Stimulated activated CD8-positive, alpha-beta memory T cell treated with anti-CD3 and anti-CD28 coated beads, Interleukin-15, amount 100 ng/mL, for 24 hours (primary cell): ENCODE results near the gene TACR2.
A peak's percentile ranks its signal among the peaks of the same experiment; 100 is the strongest.

ENCODE experiments used
- DNase-seq: peaks from one replicate; pipeline ENCODE4 v3.0.0-alpha.2; 2020; ENCODE audit warnings: low read depth

TACR2 gene

DNA sequence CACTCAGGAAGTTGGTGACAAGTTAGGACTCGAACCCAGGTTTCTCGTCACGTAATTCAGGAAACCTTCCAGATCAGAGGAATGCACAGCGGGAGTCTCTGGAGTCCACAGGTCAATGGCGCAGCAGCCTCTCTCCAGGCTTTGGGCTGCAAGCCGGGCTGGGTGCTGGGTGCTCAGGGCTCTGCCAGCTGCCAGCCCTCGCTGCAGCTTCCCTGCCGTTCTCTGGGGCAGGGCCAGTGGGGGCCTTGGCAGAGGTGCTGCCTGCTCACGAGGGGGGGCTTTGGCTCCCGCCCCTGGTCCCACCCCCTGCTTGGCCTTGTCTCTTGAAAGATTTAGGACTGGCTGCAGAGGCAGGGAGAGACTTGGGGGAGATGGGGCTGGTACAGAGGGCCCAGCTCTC, at the start of gene TACR2:
TSS of gene TACR2 (minus strand) at position 224 of the 400 bp plus-strand sequence. CDS start 595 bp downstream, outside the sequence.
- DNase-seq: no peak

DNA sequence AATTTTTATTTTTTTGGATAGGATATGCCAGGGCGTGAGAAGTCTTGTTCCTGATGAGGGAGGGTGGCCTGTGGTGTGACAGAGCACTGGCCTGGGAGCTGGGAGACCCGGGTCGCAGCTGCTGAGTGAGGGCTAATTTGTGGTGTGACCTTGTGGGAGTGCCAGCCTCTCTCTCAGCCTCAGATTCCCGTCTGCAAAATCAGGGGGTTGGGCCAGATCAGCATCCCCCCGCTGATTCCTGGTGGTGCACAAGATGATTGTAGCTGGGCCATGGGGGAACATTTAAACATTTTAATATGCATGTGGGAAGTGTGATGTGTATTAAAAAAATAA, 49.4 kb upstream of the TACR2 start:
- DNase-seq: no peak

DNA sequence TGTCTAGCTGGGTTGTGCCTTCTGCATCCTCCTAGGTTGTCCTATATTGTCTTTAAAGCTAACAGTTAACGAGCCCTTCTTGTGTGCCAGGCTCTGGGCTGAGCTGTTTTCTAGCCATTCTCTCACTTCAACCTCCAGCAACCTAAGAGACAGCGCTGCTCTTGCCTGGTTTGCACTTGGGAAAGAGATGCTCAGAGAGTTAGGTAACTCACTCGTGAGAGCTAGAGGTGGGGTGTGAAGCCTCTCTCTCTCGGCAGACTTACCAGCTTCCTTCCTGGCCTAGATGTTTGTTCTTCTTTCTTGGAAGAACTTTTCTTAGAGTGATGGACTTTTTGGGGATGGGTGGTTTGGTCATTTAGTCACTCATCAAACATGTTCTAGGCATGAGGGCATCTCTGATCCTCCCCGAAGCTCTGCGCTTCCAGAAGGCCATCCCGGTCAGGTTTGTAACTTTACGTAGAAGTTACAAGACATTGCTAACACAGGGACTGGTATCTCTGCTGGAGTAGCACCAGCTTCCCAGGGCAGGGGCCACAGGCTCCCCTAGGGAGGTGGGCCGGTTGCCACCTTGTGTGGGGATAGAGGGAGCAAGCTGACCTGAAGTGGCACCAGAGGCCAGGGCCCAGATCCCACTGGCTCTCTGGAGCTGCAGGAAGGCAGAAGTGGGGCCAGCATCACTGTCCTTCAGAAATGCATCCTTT, 48.9 kb upstream of the TACR2 start:
- no peak for DNase-seq

DNA sequence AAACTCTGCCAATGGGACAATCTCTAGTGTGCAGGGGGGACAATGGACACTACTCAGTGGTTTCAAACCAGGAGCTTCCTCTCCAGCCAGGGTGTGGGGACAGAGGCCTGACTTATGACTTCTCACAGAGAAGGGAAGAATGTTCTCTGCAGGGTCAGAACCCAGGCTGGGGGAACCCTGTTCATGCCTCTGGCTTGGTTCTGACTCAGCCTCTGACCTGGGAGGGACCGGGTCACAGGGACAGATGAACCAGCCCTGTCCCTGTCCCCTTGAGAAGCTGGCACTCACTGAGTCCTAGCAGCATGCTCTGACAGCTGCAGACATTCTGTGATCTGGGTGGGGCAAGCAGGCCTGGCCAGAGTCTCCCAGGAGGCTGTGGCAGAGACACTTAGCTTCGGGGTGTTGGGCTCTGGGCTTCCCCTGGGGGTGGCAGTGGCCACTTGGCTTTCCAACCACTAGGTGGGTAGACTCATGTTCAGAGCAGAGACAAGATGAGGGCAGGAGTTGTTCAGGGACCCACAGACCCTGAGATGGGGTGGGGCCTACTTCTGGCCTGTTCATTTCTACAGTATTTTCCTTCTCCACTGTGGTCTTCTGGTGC, 48.2 kb upstream of the TACR2 start:
- DNase-seq: no peak

DNA sequence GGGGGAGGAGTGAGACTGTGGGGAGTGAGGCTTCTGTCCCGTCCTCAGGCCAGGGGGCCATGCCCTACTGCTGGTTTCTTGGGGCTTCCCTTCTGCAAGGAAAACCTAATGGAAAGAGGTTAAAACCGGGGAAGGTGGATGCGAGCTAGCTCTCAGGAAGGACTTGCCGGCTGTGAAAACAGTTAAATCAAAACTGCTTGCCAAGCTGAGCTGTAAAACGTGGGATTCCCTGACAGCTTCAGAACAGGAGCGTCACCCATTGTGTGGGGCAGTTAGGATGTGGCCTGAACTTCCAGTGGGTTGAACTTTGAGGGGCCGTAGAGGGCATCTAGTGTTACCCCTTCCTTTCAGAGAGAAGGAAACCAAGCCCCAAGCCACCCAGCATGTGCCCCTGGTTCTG, 47.7 kb upstream of the TACR2 start:
- no peak for DNase-seq

DNA sequence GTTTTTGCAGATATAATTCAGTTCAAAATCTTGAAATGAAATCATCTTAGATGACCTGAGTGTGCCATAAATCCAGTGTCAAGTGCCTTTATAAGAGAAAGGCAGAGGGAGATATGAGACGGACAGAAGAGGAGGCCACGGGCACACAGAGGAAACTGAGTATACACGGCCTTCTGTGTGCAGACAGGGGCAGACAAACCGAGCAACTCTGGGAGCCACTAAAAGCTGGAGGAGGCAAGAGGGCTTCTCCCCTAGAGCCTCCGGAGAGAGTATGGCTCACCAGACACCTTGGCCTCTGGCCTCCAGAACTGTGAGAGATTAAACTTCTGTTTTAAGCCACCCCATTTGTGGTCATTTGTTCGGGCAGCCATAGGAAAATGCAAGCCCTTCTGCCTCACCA, 47.2 kb upstream of the TACR2 start:
- no peak for DNase-seq

DNA sequence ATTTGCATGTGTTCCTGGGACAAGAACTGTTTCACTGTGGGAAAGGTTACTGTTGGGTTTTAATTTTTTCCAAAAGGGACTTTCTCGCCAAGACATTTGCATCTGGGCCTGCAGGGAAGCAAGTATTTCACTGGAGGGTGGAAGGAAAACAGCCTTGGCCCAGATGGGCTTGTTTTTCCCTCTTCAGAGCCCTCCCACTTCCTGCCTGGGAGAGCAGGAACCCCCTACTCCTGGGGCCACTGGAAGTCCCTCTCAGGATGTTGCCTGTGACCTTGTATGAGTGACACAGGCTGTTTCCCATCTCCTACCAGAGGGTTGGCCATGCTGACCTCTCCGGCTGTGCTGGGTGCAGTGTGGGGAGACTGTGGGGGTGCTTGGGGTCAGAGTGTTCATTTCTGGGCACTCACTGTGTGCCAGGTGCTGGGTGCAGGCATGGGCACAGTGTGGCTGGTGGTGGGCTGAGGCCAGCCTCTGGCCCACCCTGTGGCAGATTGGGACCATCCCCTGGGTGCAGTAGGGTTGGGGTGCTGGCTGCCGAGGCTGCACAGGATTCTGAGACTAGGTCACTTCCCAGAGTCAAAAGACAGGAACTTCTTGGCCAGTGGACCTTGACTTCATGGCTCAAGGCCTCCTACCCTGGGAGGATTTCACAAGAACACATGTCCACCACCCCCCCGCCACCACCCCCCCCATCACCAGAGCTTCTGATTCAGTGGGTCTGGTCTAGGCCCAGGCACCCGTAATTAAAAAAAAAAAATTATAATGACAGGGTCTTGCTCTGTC, 44.7 kb upstream of the TACR2 start:
- DNase-seq: no peak

DNA sequence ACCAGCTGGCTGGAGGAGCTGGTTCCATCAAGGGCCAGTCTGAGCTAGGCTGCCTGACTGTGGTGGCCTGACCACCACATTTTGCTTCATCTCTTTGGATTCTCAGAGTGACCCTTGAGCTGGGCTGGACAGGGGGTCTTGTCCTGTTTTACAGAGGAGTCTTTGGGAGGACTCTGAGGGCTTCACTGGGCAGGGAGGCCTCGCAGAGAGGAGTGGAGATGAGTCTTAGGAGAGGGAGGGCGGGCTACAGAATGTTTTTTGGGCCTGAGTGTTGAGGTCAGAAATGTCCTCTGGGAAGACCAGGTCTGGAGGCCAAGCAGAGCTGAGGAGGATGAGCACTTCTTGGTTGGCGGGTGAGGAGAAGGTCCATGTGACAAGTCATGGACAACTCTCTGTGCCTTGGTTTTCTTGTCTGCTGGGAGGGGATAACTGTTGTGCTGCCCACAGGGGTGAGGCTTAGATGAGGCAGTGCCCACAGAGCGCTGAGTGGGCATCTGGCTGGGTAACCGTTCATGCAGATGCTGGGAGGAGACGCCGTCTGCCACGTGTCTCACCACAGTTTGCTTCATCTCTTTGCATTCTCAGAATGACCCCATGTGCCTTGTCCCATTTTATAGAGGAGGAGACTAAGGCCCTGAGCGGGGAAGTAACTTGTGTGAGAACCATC, 44.0 kb upstream of the TACR2 start:
- DNase-seq: no peak

DNA sequence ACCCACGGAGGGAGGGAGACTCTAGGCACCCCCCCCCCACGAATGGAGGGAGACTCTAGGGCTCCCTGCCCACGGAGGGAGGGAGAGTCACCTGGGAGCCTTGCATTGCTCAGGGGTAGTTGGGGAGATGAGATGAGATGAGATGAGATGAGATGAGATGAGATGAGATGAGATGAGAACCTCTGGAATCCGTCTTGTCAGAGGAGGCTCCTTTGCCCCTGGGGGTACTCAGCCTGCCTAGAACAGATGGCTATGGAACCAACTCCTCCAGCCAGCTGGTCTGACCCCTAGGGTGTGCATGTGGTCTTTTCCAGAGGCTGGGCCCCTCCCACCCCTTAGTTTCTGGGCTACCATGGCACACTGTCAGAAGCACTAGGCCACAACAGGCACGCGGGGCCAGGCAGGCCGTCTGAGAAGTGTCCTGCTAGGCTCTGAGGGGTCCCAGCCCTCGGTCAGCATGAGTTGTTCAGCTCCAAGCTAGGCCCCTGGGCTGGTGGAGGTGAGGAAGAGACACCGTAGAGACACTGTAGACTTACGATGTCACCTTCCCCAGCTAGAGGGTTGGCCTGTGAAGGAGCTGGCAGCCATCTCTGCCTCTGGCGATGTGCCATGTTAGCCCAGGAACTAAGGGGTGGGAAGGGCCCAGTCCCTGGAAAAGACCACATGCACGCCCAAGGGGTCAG, 43.3 kb upstream of the TACR2 start:
- no peak for DNase-seq

DNA sequence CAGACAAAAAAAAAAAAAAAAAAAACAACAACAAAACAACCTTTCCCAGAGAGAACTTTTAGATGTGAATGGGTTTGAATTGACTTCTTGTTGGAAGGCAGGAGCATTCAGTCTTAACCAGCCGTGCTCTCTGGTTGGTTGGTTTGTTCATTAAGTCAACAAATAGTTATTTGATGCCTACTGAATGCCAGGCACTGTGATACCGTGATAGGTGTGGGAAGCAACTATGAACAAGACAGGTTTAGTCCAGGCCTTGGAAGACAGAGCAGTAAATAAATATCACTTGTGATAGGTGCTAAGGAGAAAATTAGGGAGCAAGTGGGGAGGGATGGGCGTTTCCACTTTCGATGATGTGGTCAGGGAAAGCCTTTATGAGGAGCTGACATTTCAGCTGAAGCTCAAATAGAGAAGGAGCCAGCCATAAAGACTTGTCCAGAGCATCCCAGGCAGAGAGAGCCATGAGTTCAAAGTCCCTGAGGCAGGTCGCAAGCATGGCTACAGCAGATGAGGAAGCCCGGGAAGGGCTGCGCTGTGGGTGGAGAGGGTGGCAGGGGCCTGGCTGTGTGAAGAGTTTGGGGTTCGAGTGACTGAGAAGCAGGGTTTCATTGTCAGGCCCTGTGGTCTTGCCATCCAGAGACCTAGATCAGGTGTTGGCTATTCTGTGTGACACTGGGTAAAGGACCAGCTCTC, 42.5 kb upstream of the TACR2 start:
- no peak for DNase-seq

DNA sequence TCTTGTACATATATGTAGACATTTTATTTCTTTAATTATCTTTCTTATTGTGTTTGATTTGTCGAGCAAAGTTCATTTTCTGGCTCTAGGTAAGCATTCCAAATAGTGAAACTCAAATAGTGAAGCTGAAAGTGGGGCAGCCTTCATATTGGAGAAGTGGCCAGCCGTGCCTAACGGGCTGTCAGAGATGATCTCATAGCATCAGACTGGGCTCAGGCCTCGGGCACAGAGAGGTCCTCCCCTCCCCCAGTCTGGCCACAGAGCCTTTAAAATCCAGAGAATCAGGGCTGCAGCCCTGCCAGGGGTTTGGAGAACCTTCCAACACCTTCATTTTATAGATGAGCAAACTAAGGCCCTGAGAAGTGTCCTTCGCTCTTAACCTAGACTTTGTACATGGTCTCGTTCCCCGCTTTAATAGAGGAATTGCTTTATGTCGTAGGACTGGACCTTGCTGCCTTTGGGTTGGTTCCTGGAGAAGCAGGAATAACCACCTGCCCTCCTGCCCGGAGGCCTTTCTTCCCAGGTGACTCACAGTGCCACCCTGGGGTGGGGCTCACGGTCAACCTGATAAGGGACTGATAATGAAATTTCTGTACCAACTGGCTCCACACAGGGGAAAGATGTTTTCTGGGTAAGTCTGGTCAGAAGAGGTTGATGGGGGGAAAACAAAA, 41.8 kb upstream of the TACR2 start:
- DNase-seq: no peak

DNA sequence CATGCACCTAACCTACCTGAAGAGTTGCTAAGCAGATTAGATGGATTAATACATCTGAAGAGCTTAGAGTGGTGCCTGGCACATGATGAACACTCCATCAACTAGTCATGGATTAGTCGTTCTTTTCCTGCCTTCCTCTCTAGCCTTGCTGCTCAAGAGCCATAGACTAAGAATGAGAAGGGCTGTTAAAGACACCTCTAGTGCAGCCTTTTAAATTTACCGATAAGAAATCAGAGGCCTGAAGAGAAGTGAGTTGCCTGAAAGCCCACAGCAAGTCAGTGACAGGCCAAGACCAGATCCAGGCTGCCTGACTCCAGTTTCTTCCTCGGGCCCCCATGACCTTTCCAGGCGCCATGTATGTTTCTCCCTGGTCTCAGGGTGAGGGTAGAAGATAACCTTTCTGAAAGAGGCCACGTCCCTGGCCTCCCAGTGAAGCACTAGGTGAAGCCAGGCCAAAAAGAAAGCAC, 41.1 kb upstream of the TACR2 start:
- no peak for DNase-seq

DNA sequence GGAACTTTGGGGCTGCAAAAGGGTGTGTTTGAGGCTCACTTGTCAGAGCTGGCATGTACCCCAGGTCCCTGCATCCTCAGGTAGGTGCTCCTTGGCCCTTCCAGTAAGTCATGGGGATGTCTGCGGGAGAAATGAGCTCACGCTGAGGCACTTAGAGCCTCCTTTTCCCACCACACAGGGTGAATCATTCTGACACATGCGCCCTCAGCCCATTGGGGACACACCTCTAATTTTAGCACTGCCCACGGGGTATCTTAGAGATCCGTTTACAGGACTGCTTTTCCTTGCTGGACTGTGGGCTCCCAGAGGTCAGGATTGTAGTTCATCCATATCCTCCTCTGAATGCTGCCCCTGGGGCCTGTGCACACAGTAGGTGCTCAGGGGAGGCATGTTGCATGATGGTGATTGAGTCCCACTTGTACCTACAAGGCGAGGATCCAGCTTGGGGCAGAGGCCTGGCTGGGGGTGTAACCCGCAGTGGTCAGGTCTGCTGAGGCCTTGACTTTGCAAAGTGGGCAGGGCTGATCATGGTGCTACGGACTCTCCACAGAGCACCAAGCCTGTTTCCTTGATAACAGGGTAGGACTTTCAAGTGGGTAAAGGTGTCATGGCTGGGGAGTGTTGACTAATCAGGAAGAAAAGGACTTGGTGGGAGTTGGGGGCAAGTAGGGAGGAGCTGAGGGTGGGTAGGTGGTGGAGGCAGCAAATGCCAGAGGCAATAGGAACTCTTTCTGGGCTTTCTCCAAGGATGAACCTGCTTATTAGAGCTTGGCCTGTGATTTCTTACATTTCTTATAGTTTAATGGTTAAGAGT, 40.4 kb upstream of the TACR2 start:
- no peak for DNase-seq

DNA sequence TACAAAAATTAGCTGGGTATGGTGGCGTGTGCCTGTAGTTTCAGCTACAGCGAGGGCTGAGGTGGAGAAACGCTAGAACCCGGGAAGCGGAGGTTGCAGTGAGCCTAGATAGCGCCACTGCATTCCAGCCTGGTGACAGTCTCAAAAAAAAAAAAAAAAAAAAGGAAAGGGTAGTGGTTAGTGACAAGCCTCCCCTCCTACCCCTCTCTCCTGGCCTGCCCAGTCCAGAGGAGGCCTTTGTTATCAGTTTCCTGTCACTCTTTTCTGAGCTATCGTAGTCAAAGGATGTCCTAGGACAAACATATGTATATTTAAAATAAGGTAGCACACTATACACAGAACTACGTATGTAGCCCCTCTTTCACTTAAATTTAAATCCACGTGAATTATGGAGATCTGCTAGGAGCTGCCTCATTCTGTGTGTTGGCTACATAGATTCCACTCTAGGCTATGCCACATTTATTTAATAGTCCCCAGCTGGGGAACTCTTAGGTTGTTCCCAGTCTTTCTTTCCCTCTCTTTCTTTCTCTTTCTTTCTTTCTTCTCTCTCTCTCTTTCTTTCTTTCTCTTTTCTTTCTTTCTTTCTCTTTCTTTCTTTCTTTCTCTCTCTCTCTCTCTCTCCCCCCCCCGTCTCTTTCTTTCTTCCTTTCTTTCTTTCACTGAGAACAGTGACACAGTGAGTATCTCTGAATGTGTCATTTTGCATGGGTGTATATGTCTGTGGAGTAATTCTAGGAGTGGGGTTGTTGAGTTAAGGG, 38.5 kb upstream of the TACR2 start:
- DNase-seq: no peak

DNA sequence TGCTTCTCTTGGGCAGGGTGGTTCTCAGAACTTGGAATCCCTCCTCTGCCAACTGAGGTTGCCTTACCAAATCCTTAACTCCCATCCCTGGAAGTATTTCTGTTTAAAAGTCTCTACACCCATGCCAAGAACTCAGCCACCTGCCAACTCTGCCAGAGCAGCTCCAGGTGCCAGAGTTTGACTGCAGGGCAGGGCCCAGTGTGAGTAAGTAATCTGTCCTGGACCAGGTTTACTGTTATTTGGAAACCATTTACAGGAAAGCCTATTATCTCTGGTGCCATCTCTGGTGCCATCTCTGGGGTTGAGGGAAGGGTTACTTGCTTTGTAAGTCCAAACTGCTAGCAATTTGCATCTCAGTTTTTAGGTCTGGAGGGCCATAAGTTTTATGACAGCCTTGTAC, 37.1 kb upstream of the TACR2 start:
- no peak for DNase-seq

DNA sequence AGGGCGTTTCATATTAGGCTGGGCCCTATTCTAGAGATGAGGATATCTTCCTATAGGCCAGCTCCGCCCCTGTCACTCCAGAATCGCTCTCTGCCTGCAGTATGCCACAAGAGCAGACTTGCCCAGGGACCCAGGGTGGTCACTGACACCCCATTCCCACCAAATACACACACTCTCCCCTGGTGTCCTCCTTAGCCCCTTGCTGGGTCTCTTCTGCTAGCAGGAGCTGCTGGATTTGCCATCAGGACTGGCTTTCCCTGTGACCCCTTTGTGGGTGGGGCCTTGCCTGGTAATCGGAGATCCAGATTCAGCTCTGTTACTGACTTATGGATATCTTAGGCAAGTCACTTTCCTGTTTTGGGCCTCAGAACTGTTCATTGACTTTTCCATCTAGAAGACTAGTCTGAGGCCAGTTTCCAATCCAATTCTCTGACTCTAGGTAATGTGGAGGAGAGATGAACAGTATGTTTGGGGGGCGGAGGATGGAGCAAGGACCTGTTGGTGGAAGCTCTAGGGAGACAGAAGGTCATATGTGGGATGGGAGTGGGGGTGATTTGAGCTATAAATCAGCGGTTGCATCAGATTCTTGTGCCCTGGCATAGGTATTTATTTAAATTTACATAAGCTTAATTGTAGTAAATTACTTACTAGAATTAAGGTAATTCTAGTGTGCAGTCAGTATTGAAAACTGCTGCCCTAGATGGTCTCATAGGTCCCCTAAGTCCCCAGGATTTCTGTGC, 36.1 kb upstream of the TACR2 start:
- no peak for DNase-seq

DNA sequence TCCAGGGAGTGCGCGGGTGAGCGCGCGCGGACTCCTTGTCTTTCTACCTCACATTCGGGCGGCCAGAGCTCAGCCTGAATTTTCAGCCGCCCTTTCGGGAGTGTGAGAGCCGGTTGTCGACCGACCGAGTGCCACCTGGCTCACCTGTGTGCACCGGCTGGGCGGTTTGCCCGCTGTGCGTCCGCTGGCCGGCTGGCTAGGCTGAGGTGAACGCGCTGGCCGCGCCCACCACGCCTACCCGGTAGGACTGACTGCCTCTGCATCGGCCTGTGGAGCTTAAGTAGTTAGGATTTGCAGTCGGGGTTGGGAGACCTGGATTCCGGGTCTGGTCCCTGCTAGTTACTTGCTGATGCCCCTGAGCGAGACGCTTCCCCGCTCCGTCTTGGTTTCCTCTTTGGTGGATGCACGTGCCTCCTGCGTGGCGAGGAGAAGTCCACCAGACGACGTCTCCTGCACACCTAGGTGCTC, 35.1 kb upstream of the TACR2 start:
- DNase-seq: no peak

DNA sequence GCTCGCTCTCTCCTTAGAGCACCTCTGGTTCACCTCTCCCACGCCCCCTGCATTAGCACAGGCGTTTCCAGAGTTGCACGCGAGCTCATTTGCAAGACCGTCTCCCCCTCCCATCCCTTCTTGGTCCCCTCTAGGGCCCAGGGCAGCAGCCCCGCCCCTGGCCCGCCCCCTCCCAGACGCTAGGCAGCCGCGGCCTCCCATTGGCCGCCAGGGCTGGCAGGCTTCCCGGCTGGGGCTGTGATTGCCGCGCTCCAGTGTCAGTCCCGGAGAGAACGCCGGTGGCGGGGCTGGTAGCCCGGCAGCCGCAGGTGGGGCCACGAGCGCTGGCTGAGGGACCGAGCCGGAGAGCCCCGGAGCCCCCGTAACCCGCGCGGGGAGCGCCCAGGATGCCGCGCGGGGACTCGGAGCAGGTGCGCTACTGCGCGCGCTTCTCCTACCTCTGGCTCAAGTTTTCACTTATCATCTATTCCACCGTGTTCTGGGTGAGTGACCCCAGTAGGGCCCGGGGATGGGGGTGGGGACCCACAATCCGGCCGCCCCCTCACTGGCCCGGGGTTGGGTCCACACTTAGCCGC, 34.6 kb upstream of the TACR2 start, which contains the start of gene TSPAN15:
TSS of gene TSPAN15 (plus strand) at position 257 of the 575 bp plus-strand sequence. CDS start at position 387, 130 bp downstream.
- DNase-seq: peak; percentile 49
